ENCODE data around the gene SCAF4.
"Not testable (repeated sequence)": the region's sequence is repeated elsewhere in the genome, so short reads cannot be mapped to it uniquely, and the experiment has no call there.

Gene SCAF4

GRCh38 chr21:31668651-31669491, 63.0 kb downstream of the SCAF4 start:
- no peak for DNase-seq

GRCh38 chr21:31667639-31668038, 64.3 kb downstream of the SCAF4 start:
- DNase-seq = no peak

GRCh38 chr21:31667132-31667531, 64.8 kb downstream of the SCAF4 start:
- DNase-seq = no peak

DNA sequence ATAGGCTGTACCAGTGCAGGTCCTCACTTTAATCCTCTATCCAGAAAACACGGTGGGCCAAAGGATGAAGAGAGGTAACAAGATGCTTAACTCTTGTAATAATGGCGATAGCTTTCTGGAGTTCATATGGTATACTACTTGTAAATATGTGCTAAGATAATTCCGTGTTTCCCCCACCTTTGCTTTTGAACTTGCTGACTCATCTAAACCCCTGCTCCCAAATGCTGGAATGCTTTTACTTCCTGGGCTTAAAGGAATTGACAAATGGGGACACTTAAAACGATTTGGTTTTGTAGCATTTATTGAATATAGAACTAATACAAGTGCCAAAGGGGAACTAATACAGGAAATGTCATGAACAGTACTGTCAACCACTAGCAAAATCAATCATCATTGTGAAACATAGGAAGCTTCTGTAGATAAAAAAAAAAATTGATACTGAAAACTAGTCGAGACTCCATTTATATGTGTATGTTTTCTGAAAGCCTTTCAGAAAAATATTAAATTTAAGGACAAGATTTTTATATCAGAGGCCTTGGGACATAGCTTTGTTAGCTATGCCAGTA, 65.4 kb downstream of the SCAF4 start:
- no peak for DNase-seq

DNA sequence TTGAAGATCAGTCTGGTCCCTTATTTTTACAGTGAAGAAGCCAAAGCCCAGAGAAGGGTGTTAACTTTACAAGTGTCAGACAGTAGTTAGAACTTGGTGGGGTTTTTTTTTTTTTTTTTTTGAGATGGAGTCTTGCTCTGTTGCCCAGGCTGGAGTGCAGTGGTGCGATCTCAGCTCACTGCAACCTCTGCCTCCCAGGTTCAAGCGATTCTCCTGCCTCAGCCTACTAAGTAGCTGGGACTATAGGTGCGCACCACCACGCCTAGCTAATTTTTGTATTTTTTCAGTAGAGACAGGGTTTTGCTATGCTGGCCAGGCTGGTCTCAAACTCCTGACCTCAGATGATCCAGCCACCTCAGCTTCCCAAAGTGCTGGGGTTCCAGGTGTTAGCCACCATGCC, 66.0 kb downstream of the SCAF4 start:
- not testable (repeated sequence) for DNase-seq

GRCh38 chr21:31665397-31665796, 66.5 kb downstream of the SCAF4 start:
- no peak for DNase-seq

GRCh38 chr21:31663584-31664249, 68.2 kb downstream of the SCAF4 start:
- no peak for DNase-seq

DNA sequence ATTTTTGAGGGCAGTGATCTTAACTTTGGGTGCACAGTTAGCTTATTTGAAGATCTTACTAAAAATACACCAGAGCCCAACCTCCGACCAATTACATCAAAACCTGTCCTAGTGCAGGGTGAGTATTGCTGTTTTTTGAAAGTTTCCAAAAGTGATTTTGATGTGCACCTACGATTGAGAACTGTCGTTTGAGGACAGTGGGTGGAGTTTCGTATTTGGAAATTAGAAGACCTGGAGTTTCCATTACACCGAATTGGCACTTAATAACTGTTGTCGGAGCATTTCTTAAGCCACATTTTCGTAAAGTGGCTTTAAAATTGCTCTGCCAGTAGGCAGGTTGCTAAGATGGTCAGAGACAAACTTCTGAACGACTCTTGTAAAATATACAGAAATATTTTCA, 71.3 kb downstream of the SCAF4 start:
- DNase-seq = no peak

GRCh38 chr21:31660259-31660565, 71.7 kb downstream of the SCAF4 start:
- no peak for DNase-seq

DNA sequence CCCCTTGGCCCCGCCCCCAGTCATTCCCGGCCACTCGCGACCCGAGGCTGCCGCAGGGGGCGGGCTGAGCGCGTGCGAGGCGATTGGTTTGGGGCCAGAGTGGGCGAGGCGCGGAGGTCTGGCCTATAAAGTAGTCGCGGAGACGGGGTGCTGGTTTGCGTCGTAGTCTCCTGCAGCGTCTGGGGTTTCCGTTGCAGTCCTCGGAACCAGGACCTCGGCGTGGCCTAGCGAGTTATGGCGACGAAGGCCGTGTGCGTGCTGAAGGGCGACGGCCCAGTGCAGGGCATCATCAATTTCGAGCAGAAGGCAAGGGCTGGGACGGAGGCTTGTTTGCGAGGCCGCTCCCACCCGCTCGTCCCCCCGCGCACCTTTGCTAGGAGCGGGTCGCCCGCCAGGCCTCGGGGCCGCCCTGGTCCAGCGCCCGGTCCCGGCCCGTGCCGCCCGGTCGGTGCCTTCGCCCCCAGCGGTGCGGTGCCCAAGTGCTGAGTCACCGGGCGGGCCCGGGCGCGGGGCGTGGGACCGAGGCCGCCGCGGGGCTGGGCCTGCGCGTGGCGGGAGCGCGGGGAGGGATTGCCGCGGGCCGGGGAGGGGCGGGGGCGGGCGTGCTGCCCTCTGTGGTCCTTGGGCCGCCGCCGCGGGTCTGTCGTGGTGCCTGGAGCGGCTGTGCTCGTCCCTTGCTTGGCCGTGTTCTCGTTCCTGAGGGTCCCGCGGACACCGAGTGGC, 72.2 kb downstream of the SCAF4 start, which contains the start of gene SOD1:
TSS of gene SOD1 (plus strand) at position 158 of the 723 bp plus-strand sequence. CDS start at position 235, 77 bp downstream.
- peak; percentile 65 for DNase-seq

GRCh38 chr21:31659286-31659535, 72.7 kb downstream of the SCAF4 start:
- no peak for DNase-seq

- no peak for DNase-seq
Observed at GRCh38 chr21:31658053-31658452, 73.9 kb downstream of the SCAF4 start.

DNA sequence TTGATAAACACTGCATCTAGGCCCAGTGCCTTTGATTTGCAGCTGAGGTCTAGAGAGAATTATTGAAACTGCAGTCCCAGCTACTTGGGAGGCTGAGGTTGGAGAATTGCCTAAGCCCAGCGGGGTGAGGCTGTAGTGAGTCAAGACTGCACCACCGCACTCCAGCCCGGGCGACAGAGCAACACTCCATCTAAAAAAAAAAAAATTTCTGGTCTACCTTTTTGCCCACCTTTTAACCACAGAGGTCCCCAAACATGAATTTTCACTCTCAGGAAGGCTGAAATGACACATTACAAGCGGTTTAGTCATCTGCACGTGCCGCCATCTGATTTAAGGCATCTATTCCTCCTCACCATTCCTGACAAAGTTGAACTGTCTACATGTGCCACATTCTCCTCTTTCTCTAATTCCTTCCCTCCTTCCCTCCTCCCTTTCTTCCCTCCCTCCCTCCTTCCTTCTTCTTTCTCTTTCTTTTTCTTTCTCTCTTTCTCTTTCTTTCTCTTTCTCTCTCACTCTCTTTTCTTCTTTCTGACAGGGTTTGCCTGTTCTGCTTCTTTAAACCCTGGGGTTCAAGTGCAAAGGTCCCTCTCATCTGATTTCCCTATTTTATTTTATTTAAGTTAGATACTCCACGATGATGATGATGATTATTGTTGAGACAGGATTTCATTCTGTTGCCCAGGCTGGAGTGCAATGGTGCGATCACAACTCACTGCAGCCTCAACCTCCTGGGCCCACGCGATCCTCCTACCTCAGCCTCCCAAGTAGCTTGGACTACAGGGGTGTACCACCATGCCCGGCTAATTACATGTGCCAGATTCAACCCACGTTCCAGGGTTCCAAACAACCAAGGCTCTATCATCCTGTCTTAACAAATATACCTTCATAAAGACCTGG, 75.5 kb downstream of the SCAF4 start:
- DNase-seq = no peak

- DNase-seq = not testable (repeated sequence)
Observed at GRCh38 chr21:31654821-31655580, 76.9 kb downstream of the SCAF4 start.

DNA sequence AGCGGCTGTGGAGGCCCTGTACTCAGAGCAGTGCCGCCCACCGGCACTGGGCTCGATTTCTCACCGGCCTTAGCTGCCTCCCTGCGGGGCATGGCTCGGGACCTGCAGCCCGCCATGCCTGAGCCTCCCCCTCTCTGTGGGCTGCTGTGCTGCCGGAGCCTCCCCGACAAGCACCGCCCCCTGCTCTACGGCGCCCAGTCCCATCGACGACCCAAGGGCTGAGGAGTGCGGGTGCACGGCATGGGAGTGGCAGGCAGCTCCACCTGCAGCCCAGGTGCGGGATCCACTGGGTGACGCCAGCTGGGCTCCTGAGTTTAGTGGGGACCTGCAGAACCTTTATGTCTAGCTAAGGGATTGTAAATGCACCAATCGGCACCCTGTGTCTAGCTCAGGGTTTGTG, 77.6 kb downstream of the SCAF4 start:
- DNase-seq = no peak

DNA sequence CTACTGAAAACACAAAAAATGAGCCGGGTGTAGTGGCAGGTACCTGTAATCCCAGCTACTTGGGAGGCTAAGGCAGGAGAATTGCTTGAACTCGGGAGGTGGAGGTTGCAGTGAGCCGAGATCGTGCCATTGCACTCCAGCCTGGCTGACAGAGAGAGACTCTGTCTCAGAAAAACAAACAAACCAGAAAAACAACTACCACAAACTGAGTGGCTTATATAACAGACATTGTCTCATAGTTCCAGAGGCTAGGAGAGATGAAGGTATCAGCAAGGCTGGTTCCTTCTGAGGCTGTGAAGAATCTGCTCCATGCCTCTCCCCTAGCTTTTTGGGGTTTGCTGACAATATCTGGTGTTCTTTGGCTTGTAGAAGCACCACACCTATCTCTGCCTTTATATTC, 80.4 kb downstream of the SCAF4 start:
- not testable (repeated sequence) for DNase-seq

GRCh38 chr21:31650930-31651329, 81.0 kb downstream of the SCAF4 start:
- DNase-seq = no peak

DNA sequence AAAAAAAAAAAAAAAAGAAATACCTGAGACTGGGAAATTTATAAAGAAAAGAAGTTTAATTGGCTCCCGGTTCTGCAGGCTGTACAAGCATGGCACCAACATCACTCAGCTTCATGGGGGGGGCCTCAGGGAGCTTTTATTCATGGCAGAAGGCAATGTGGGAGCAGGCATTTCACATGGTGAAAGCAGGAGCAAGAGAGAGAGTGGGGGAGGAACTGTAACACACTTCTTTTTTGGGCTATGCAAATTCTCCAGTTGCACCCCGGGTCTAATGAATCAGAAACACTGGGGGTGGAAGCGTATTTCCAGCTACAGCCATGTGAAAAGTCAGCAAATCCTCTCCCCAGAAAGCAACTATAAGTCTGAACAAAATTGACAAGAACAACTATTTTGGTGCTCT, 84.3 kb downstream of the SCAF4 start:
- no peak for DNase-seq

- DNase-seq = no peak
Observed at GRCh38 chr21:31644643-31645042, 87.3 kb downstream of the SCAF4 start.

- DNase-seq = no peak
Observed at GRCh38 chr21:31641416-31641922, 90.4 kb downstream of the SCAF4 start.

- DNase-seq = no peak
Observed at GRCh38 chr21:31636874-31637273, 95.0 kb downstream of the SCAF4 start.

- no peak for DNase-seq
Observed at GRCh38 chr21:31634993-31635392, 96.9 kb downstream of the SCAF4 start.
